Brain pericyte (primary cell): ENCODE results near the gene KDM4B.

ENCODE experiments used
- DNase-seq: peaks from one replicate; pipeline ENCODE4 v3.0.0-alpha.2; 2012; ENCODE audit warnings: low read depth, low spot score

KDM4B gene

DNA sequence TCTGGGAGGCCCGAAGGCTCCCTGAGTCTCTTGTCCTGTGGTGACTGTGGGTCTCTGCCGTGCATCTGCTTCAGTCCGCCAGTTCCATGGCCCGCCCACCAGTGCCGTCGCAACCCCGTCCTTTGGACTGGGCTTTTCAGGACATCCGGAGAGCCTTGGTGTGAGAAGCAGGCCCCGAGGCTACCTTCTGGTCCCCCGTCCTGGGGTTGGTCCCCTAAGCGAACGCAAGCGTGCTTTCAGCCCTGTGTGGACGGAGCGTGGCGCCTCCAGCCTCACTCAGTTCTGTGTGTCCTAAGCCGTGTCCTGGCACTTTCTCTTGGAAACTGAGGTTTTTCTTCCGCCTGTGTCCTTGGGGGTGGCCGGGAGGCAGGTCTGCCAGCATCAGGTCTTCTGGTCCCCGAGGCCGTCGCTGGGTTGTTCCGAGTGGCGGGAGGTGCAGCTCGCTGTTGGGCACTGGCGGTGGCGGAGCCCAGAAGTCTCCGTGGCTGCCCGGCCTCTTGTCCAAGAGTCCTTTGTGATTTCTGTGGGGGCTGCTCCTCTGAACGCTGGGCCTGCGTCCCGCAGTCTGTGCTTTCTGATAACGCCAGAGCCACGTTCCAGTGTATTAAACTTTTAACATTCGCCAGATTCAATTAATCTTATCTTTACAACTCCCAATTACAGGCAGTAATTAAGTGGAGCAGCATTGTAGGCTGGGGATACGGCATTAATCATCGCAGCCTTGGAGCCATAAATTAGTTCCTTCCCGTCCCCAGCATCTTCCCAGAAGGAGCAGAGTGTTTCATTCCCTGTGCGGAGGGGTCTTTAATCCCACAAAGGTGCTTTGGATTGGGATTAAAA, 99.5 kb downstream of the KDM4B start:
- no peak for DNase-seq

DNA sequence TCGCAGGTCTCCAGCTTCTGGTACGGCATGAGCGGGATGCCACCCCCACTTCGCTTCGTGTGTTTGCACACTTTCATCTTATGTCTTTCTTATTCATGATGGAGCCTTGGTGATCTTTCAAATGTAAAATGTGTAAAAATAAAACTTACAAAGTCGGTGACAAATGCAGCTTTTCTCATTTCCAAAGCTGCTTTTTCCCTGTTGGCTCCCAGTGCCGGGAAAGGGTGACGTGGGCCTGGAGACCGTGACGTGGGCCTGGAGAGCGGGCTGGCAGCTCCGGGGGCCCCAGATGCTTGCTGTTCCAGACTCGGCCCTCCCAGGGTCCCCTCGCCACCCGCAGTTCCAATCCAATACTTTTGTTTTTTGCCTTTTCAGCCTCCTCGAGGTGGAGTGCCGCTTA, 101.4 kb downstream of the KDM4B start:
- no peak for DNase-seq

DNA sequence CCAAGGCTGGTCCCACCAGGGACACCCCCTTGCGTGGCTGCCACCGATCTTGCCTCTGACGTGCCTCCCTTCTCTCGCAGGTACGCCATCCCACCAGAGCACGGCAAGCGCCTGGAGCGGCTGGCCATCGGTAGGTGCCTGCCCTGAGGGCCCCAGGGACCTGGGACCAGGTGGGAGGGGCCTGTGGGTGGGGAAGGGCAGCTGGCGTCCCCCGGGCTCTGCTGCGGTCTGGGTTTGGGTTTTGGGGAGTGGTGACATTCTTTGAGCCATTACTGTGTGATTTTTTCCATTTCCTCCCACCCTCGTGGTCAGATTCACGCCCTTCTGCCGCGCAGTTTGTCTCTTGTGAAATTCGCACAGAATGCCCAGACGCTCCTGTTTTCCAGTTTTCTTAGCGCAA, 102.0 kb downstream of the KDM4B start:
- DNase-seq: no peak

DNA sequence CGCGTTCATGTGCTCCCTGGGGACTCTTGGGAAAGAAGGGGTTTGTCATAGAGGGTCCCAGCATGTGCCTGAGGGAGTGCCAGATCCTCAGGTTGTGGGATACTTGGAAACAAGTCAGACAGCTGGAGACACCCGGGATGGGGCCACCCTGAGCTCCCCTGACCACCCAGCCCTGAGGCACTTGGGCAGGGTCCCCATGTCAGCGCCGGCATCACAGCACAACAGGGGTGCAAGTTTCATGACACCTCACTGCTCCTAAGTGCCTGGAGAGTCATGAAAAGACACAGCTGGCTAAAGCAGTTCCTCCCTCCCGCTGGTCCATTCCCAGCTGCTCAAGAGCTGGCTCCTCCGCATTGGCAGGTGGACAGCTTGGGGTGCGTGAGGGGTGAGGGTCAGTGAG, 102.7 kb downstream of the KDM4B start:
- DNase-seq: no peak

DNA sequence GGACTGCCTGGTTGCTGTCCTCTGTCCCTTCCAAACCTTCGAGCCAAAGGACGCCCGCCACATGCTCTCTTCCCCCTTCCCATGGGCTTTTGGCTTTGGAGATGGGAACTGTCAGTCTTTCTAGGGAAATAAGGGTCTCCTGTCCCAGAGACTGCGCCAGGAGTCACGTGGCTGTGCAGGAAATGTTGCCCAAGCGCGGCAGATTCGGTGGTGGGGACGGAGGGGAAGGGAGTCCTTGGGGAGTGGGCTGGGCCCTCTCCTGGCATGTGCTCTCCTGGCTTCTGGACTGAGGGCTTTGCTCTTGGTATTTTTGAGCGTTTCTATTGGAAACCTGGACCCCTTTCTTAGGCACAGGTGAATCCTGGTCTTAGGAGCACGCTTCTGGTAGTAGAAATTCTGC, 103.2 kb downstream of the KDM4B start:
- no peak for DNase-seq

DNA sequence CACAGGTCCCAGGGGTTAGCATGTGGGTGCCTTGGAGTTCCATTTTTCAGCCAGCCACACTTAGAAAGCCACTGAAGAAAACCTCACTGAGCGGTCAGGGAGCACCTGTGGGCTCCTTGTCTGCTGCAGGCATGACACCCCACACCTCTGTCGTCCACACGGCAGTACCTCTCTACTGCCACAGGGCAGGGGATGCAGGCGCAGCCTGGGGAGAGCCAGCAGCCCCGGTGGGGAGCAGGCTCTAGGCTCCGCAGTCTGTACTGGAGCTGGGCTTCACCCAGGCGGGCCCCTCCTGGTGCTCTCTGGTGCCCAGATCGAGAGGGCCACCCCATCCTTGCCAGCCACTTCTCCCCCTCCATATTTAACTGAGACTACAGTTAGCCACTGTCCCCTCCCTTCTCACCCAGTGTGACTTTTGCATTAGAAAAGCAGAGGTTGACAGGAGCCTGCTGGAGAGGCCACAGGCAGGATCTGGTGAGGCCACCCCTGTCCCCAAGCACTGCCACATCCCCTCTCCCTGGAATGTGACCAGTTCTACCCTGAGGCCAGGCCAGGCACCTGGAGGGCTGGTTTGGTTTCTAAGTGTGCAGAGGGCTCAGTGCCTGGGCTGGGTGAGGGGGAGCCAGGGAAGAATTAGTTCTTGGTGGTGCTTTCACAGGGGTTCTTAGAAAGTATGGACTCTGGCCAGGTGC, 104.4 kb downstream of the KDM4B start:
- no peak for DNase-seq

DNA sequence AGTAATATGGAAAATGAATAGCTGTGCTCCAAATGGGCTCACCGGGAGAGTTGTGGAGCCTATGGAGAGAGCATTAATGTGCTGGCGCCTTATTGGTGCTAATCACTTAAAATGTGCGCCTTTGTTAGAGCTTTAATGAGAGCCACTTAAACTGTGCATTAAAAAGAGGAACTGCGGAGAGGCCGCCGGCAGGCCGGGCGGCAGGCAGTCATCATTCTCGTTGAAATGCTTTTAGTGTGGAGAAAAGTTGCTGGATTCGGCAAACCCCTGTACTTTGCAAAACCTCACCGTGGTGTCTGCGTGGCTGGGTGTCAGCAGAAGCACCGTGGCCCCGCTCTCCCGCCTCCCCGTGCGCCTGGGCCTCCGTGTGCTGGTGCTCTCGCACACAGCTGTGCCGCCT, 105.5 kb downstream of the KDM4B start:
- no peak for DNase-seq

DNA sequence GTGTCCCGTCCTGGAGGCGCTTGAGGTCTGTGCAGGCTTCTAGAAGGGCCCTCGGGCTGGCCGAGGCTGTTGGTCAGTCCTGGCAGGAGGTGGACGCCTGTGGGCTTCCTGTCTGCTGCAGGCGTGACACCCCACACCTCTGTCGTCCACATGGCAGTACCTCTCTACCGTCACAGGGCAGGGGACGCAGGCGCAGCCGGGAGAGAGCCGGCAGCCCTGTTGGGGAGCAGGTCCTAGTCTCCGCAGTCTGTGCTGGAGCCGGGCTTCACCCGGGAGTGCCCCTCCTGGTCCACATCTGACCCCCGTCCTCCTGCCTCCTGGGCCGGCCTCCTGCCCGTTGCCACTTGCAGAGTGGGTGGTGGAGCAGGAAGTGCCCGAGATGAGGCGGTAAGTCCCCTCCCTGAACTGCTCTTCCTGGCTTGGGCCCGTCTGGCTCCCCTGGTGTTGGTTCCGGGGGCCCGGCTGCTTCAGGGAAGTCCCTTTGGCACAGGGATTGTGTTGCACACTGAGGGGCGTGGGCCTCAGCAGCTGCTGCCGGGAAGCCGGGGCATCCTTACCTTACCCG, 106.0 kb downstream of the KDM4B start:
- DNase-seq: no peak

DNA sequence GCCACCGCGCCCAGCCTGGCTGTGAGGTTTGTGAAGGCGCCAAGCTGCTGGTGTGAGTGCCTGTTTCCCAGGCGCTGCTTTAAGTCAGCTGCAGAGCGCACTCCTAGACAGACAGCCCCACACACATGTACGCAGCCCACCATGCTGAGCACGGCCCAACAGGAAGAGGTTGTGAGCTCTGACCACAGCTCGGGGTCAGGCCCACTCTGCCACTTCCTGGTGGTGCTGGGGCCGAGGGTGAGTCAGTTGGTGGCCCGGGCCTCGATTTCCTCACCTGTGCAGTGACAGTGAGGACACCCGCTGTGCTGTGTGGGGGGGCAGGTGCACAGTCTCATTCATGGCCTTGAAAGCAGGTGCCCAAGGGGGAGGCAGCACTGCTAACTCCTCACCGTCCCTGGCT, 106.7 kb downstream of the KDM4B start:
- DNase-seq: no peak

DNA sequence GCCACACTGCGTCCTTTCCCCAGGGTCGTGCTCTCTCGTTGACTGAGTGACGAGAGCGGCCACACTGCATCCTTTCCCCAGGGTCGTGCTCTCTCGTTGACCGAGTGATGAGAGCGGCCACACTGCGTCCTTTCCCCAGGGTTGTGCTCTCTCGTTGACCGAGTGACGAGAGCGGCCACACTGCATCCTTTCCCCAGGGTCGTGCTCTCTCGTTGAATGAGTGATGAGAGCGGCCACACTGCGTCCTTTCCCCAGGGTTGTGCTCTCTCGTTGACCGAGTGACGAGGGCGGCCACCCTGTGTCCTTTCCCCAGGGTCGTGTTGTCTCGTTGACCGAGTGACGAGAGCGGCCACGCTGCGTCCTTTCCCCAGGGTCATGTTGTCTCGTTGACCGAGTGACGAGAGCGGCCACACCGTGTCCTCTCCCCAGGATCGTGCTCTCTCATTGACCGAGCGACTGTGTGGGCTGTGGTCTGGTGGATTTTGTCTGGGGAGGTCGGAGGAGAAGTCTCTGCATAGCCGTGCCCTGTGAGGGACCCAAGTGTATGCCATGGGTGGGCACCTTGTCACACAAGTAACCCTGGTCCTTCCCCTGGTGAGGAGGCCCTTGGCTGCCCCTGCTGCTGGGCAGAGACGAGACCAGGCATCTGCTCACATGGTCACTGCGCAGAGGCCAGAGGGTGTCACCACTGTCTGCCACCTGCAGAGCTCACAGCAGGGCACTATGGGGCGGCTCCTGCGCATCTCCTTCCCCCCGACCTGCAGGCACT, 107.7 kb downstream of the KDM4B start:
- DNase-seq: no peak

DNA sequence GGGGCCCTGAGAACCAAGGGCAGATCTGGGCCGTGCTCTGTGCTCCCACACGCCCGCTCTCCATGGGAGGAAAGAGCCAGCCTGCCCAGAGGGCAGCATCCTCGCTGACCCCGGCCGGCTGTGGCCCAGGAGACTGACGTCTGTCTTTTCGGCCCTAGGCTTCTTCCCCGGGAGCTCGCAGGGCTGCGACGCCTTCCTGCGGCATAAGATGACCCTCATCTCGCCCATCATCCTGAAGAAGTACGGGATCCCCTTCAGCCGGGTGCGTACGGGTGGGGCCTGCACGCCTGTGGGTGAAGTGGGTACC, 108.2 kb downstream of the KDM4B start:
- no peak for DNase-seq

DNA sequence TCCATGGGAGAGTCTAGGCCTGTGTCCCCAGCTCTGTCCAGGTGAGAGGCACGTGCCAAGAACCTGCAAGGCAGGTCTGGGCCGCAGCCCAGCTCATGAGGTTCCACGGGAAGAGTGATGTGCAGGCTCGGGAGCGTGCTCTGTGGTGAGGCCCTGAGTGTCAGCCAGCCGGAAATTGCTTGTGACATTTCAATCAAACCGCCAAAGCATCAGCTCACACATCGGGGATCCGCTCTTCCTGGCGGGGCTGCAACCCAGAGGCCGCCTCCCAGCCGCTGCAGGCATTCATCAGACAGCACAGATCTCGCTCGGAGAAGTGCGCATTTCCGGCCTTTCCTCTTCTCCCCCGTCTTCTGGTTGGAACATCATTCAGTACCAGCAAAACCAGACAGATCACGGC, 109.3 kb downstream of the KDM4B start:
- no peak for DNase-seq

DNA sequence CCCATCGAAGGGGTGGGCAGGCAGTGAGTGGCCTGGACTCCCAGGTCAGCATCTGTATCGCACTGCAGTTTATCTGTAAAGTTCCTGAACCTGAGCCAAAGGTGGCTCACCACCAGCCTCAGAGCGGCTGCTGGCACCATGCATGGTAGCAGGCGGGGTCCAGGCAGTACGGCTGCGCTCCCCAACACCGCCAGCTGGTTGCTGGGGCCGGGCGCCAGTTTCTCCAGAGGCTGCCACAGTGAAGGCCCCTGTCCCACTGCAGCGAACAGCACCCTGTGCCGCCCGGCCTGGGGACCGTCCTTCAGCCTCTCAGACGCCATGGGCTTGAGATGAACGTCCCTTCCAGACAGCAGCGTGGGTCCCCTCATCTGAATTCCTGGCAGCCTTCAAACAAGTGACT, 109.8 kb downstream of the KDM4B start:
- DNase-seq: no peak

DNA sequence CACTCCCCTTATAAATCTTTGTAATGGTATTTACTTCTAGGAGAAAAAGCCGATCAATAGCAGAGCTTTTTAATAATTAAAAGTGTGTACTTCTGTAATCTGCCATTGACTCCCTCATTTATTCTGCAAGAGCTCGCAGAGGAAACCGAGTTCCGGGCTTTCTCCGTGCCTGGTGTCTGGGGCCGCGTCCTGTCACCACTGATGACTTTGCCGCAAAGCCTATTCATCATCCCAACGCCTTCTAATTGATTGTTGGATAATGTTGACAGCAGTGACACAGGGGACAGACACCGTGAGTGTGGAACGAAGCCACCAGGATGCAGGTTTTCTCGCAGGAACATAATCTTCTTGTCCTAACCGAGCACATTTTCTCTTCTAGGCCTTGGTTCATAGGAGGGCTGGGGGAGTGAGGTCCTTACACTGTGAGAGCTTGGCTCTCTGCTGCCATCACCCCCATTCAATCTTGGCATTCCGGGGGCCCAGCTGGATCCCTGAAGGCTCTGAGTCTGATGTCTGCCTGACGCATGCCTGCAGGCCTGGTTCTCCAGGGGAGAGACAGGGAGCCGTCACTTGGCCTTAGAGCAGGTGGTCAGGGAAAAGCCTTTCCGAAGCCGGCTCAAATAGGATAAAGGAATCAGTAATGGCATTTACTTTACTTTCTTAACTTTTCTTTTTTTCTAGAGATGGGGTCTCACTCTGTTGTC, 110.3 kb downstream of the KDM4B start:
- DNase-seq: no peak

DNA sequence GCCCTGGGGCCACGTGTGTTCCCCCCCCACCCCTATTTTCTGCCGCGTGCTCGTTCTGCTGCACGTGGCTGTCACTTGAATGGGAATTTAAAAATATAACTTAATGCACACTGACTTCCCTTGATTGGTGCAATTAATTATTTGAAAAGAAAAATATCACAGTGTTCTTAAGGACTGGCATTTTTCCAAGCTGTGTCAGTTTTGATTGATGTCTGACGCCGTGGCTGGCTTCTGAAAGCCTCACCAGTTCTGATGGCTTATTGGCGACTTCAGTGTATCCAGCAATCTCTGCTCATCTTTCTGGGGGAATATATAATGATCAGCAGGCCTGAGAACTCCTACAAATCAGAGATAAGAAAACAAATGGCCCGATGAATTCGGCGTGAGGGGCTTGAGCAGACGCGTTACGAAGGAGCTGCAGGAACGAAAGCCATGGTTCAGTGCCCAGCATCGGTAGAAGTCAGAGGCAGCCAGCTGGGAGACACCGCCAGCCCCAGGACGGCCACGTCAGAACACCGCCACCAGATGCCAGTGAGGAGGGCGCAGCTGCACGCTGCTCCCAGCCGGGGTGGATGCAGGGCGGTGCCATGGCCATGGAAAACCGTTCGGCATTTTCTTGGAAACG, 111.2 kb downstream of the KDM4B start:
- no peak for DNase-seq

DNA sequence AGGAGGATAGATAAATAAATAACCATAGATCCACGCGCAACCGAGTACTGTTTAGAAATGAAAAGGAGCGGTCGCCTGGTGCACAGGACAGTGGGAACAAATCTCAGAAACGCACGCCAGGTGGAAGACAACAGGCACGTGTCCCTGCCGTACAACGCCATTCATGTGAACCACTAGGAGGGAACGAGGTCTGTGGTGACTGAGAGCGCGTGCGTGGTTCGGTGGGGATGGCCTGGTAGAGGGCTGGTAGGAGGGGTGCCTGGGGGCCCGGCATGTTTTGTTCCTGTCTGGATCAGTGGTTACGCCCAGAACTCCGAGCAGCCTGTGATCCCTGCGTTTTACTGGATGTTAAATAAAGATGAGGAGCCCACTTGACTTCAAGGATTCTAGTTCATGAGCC, 111.9 kb downstream of the KDM4B start:
- no peak for DNase-seq

DNA sequence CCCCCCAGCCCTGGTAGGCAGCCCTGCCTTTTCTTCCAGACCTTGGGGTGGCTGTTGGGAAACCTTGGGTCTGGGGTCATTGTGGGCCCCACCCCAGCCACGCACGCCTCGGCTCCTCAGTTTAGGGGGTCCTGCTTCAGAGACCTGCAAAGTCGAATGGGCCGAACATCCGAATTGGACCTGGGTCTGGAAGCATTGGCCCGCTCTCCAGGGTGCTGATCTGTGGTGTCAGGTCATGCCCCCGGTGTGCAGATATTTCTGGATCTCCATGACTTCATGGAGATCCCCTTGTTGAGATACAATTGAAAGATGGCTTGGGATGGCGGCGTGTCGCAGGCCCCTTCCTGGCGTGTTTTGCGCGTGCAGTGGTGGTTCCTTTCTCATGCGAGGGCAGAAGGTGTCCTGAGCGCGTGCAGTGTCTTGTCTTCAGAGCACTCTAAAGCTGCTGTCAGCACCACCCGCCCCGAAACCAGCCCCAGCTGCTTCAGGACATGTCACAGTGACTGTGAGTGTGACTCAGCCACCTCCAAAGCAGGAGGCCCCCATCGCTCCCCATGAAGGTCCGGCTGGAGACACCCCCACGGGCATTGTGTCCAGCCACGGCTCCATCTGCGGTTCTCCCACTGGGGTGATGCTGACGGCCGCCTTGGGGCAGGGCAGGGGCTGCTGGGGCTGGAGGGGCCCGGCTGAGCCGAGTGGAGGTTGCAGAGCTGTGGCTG, 112.7 kb downstream of the KDM4B start:
- no peak for DNase-seq

DNA sequence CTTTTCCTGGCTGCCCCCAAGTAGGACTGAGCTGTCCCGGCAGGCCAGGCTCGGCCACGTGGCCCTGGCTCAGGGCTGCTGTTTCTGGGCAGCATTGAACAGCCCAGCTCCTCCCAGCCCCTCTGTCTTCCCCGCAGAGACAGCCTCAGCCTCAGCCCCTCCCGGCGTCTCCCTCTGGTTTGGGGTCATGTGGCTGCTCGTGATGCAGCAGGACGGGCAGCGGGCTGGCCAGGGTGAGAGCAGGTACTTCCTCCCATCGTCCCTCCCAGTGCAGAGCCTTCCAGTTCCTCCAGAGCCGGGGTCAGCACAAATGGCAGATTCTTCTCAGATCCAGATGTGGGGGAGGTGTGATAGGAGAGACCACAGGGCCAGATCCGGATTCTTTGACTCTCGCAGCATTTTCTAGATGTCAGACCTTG, 114.6 kb downstream of the KDM4B start:
- DNase-seq: no peak

DNA sequence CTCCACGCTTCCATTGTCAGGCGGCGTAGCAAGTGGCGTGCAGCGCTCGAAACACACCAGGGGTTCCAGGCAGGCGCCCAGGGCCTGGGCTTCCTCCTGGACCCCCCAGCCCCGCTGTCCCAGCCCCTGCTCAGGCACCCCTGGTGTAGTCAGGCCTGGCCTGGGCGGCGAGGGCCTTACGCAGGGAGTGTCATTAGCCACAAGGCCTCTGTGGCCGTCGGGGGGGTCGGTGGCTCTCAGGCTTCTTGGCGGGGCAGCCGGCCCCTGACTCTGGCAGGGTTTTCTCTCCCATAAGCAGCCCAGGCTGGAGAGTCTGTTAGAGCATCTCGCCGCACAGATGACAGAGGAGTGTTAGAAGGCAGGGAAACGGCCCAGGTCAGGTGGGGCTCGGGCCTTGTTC, 116.7 kb downstream of the KDM4B start:
- no peak for DNase-seq

DNA sequence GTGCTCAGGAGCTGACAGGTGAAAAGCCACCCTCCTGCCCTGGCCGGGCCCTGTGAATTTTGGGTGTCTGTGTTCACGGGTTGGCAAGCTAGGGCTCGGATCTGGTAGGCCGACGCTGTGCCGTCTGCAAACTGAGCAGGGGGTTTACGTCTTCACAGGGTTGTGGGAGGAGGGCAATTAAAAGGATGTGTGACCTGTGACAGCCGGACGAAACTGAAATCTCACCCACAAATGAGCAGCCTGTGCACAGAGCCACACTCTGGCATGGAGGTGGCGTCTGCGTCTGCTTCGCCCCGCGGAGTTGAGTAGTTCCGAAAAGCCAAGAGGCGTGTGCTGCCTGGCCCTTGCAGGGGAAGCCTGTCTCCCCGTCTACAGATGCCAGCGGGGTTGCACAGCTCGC, 117.3 kb downstream of the KDM4B start:
- DNase-seq: no peak
